Neural cell (in vitro differentiated cells): ENCODE data around the gene KRTDAP. TPM values are rescaled to one million over a fixed set of nuclear protein-coding genes. Genes with fewer than 3 reads are reported as not detected.

Source experiments
- H2AFZ ChIP-seq: fragments of 200-600, 300-800 bp; sonication (generic), shearing (Covaris generic); 2 replicates; pipeline ENCODE4 v1.6.0; 2014; ENCODE audit warnings: low read depth, mild to moderate bottlenecking, antibody characterized with exemption, low read length, moderate library complexity
- H3F3A ChIP-seq: fragments of 200-600 bp; shearing (Covaris generic); 2 replicates; pipeline ENCODE4 v1.6.1; 2016; ENCODE audit warnings: mild to moderate bottlenecking, moderate library complexity, mixed read lengths, antibody characterized with exemption, low read length; ENCODE audit not compliant: insufficient read depth, poor library complexity, severe bottlenecking
- H3K27ac ChIP-seq: fragments of 200-600, 300-800 bp; sonication (generic), shearing (Covaris generic); 2 replicates; pipeline ENCODE4 v1.5.1; 2014; ENCODE audit warnings: mild to moderate bottlenecking, low read length, moderate library complexity
- H3K27me3 ChIP-seq: fragments of 300-800, 200-600 bp; sonication (generic), shearing (Covaris generic); 2 replicates; pipeline ENCODE4 v1.6.0; 2014; ENCODE audit warnings: mild to moderate bottlenecking, low read depth, low read length, moderate library complexity; ENCODE audit not compliant: insufficient read depth
- H3K36me3 ChIP-seq: fragments of 300-800, 200-600 bp; sonication (generic), shearing (Covaris generic); 2 replicates; pipeline ENCODE4 v1.5.1; 2014; ENCODE audit warnings: mild to moderate bottlenecking, antibody characterized with exemption, low read length, moderate library complexity; ENCODE audit not compliant: insufficient read depth
- H3K4me2 ChIP-seq: fragments of 300-800, 200-600 bp; sonication (generic), shearing (Covaris generic); 2 replicates; pipeline ENCODE4 v1.6.0; 2014; ENCODE audit warnings: mild to moderate bottlenecking, low read length
- H3K4me3 ChIP-seq: fragments of 300-800, 200-600 bp; sonication (generic), shearing (Covaris generic); 2 replicates; pipeline ENCODE4 v1.5.1; 2014; ENCODE audit warnings: mild to moderate bottlenecking, low read length, moderate library complexity
- H3K79me2 ChIP-seq: fragments of 200-600 bp; shearing (Covaris generic); replicated peaks from 2 replicates; pipeline ENCODE4 v1.6.0; 2014; ENCODE audit warnings: mild to moderate bottlenecking, low read length, moderate library complexity; ENCODE audit not compliant: insufficient read depth
- H3K9ac ChIP-seq: fragments of 300-800, 200-600 bp; sonication (generic), shearing (Covaris generic); 2 replicates; pipeline ENCODE4 v1.6.1; 2016; ENCODE audit warnings: mild to moderate bottlenecking, low read length, mixed read lengths
- H3K9me2 ChIP-seq: fragments of 200-600 bp; shearing (Covaris generic); 2 replicates; pipeline ENCODE4 v1.6.1; 2016; ENCODE audit warnings: mild to moderate bottlenecking, low read length, mixed read lengths; ENCODE audit not compliant: insufficient read depth
- H3K9me3 ChIP-seq: fragments of 200-600, 300-800 bp; sonication (generic), shearing (Covaris generic); 2 replicates; pipeline ENCODE4 v1.6.1; 2016; ENCODE audit warnings: mild to moderate bottlenecking, mixed run types, low read length, moderate library complexity, mixed read lengths
- H4K20me1 ChIP-seq: fragments of 200-600 bp; shearing (Covaris generic); 2 replicates; pipeline ENCODE4 v1.6.1; 2016; ENCODE audit warnings: mild to moderate bottlenecking, mixed run types; ENCODE audit not compliant: insufficient read depth
- EP300 ChIP-seq: fragments of 450-650 bp; conservative IDR thresholded peaks from 2 replicates; pipeline ENCODE4 v1.6.1; 2014; ENCODE audit warnings: antibody characterized with exemption, mild to moderate bottlenecking, moderate library complexity; ENCODE audit not compliant: poor library complexity, severe bottlenecking
- EZH2 ChIP-seq: fragments of 200-600, 300-800 bp; shearing (Covaris generic), sonication (generic); IDR thresholded peaks from 2 replicates; pipeline ENCODE4 v1.6.1; 2014; ENCODE audit warnings: antibody characterized with exemption, low read length, borderline replicate concordance, mild to moderate bottlenecking; ENCODE audit not compliant: insufficient read depth, poor library complexity, severe bottlenecking
- MXI1 ChIP-seq: fragments of 450-650 bp; conservative IDR thresholded peaks from 2 replicates; pipeline ENCODE4 v1.6.1; 2014; ENCODE audit warnings: antibody characterized with exemption, mild to moderate bottlenecking; ENCODE audit not compliant: poor library complexity, severe bottlenecking
- POLR2AphosphoS5 ChIP-seq: IDR thresholded peaks from 2 replicates; pipeline ENCODE4 v1.6.1; 2012
- RAD21 ChIP-seq: fragments of 450-650 bp; conservative IDR thresholded peaks from 2 replicates; pipeline ENCODE4 v1.6.1; 2014; ENCODE audit warnings: antibody characterized with exemption, mild to moderate bottlenecking, moderate library complexity
- SMC3 ChIP-seq: fragments of 450-650 bp; conservative IDR thresholded peaks from 2 replicates; pipeline ENCODE4 v1.6.1; 2014; ENCODE audit warnings: antibody characterized with exemption, mild to moderate bottlenecking, moderate library complexity; ENCODE audit not compliant: poor library complexity
- TAF1 ChIP-seq: IDR thresholded peaks from 2 replicates; pipeline ENCODE4 v1.6.1; 2012; ENCODE audit warnings: low read depth
- polyA plus RNA-seq: library from polyadenylated mRNA; depleted of rRNA; stranded (reverse); fragments of >200 nt; gene quantifications from 2 replicates; pipeline ENCODE4 v1.2.3, GENCODE V29; 2014
- TF ChIP-seq, protein P1 (sequence below): fragments of 450-650 bp; IDR thresholded peaks from 2 replicates; pipeline ENCODE4 v1.5.1; 2014; ENCODE audit warnings: antibody characterized with exemption, mild to moderate bottlenecking, moderate library complexity; ENCODE audit not compliant: poor library complexity, severe bottlenecking
- TF ChIP-seq, protein P2 (sequence below): IDR thresholded peaks from 2 replicates; pipeline ENCODE4 v1.6.1; 2012; ENCODE audit warnings: borderline replicate concordance

The KRTDAP gene
- polyA plus RNA-seq, 1 donor from 2014 or later = not detected

DNA sequence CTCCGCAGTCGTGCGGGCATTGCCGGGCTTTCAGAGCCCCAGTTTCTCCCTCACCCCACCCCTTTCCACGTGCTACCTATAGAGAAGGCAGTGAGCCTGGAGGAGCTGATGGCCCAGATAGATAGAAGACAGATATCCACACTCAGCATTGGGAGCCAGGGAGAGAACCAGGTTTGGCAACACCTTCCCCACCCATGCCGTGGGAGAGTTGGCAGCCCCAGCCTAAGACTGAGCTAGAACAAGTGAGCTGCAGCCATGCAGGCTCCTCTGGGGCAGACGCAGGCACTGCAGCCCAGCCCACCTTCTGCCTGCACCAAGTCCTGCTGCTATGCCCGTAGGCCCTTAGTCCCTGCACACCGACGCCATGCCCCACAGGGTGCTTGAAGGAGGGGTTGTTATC, 10.3 kb upstream of the KRTDAP start:
- no peaks in the 10 kb centered on the region for H3K36me3 ChIP-seq

DNA sequence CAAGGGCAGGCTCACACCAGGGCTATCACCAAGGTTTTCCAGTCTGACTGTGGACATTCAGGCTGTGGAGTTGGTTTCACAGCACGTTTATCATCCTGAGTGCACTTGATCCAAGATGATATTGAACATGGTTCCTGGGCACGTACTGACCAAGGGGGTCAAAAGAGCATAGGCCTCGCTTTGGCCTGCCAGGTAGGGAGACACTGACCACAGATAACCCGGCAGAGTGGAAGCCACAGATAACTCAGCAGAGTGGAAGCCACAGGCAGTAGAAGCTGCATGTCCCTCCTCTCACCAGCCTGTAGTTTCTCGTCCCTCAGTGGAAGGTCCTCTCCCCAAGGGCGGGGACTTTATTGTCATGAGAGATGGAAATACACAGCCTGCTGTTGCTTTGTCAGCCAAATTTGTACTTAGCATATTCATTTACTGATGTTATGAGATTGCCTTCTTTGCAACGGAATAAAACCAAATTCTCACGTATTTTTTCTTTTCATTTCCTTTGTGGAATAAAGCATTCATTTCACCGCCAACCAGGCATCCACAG, 8.8 kb upstream of the KRTDAP start:
- Histone ChIP-seq H3K9ac (no peak overlapping the region), H3K9me3 (no peaks in the 10 kb centered on the region), H3K36me3 (no peaks in the 10 kb centered on the region), H3K27me3 (no peaks in the 10 kb centered on the region), H3K4me2 (no peak overlapping the region), H2AFZ (no peak overlapping the region), H3K27ac (no peak overlapping the region), H4K20me1 (no peaks in the 10 kb centered on the region), H3K79me2 (no peaks in the 10 kb centered on the region), H3F3A (no peaks in the 10 kb centered on the region), H3K4me3 (no peak overlapping the region), H3K9me2 (no peaks in the 10 kb centered on the region)
- no peak for TF ChIP-seq POLR2AphosphoS5
- TF ChIP-seq, protein P1, sequence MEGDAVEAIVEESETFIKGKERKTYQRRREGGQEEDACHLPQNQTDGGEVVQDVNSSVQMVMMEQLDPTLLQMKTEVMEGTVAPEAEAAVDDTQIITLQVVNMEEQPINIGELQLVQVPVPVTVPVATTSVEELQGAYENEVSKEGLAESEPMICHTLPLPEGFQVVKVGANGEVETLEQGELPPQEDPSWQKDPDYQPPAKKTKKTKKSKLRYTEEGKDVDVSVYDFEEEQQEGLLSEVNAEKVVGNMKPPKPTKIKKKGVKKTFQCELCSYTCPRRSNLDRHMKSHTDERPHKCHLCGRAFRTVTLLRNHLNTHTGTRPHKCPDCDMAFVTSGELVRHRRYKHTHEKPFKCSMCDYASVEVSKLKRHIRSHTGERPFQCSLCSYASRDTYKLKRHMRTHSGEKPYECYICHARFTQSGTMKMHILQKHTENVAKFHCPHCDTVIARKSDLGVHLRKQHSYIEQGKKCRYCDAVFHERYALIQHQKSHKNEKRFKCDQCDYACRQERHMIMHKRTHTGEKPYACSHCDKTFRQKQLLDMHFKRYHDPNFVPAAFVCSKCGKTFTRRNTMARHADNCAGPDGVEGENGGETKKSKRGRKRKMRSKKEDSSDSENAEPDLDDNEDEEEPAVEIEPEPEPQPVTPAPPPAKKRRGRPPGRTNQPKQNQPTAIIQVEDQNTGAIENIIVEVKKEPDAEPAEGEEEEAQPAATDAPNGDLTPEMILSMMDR = no peak
- no peak for TF ChIP-seq TAF1
- TF ChIP-seq, protein P2, sequence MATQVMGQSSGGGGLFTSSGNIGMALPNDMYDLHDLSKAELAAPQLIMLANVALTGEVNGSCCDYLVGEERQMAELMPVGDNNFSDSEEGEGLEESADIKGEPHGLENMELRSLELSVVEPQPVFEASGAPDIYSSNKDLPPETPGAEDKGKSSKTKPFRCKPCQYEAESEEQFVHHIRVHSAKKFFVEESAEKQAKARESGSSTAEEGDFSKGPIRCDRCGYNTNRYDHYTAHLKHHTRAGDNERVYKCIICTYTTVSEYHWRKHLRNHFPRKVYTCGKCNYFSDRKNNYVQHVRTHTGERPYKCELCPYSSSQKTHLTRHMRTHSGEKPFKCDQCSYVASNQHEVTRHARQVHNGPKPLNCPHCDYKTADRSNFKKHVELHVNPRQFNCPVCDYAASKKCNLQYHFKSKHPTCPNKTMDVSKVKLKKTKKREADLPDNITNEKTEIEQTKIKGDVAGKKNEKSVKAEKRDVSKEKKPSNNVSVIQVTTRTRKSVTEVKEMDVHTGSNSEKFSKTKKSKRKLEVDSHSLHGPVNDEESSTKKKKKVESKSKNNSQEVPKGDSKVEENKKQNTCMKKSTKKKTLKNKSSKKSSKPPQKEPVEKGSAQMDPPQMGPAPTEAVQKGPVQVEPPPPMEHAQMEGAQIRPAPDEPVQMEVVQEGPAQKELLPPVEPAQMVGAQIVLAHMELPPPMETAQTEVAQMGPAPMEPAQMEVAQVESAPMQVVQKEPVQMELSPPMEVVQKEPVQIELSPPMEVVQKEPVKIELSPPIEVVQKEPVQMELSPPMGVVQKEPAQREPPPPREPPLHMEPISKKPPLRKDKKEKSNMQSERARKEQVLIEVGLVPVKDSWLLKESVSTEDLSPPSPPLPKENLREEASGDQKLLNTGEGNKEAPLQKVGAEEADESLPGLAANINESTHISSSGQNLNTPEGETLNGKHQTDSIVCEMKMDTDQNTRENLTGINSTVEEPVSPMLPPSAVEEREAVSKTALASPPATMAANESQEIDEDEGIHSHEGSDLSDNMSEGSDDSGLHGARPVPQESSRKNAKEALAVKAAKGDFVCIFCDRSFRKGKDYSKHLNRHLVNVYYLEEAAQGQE = no peak
- no peak for TF ChIP-seq SMC3
- TF ChIP-seq EP300 = no peak

More for the DNA sequence above, 10.3 kb upstream of the KRTDAP start:
- Histone ChIP-seq H3K9me3 (no peaks in the 10 kb centered on the region), H2AFZ (no peak overlapping the region), H3K27me3 (no peaks in the 10 kb centered on the region), H3K4me3 (no peak overlapping the region), H3K4me2 (no peak overlapping the region), H3K9ac (no peak overlapping the region), H3F3A (no peaks in the 10 kb centered on the region), H3K79me2 (no peaks in the 10 kb centered on the region), H3K9me2 (no peaks in the 10 kb centered on the region), H4K20me1 (no peaks in the 10 kb centered on the region), H3K27ac (no peak overlapping the region)
- TF ChIP-seq MXI1 = no peak

DNA sequence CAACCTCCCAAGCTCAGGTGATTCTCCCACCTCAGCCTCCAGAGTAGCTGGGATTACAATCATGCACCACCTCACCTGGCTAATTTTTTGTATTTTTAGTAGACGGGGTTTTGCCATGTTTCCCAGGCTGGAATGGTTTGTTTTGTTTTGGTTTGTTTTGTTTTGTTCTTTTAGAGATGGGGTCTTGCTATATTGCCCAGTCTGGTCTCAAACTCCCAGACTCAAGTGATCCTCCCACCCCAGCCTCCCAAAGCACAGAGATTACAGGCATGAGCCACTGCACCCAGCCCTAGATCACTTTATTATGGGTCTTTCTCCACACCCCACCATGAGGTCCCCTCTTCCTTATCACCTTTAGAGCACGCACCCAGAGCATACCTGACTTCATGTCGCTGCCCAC, 8.0 kb upstream of the KRTDAP start:
- no peaks in the 10 kb centered on the region for H4K20me1 ChIP-seq
- TF ChIP-seq, protein P2 = no peak
- TF ChIP-seq MXI1 (no peak), RAD21 (no peak), SMC3 (no peak), TAF1 (no peak), EZH2 (no peak), POLR2AphosphoS5 (no peak), EP300 (no peak)
- TF ChIP-seq, protein P1 = no peak
- H3K79me2 ChIP-seq = no peaks in the 10 kb centered on the region
- H3F3A ChIP-seq = no peaks in the 10 kb centered on the region
- H2AFZ ChIP-seq = no peak overlapping the region
- no peaks in the 10 kb centered on the region for H3K27me3 ChIP-seq
- H3K9ac ChIP-seq = no peak overlapping the region
- no peaks in the 10 kb centered on the region for H3K9me3 ChIP-seq
- H3K9me2 ChIP-seq = no peaks in the 10 kb centered on the region
- H3K27ac ChIP-seq = no peak overlapping the region
- no peak overlapping the region for H3K4me2 ChIP-seq
- no peaks in the 10 kb centered on the region for H3K36me3 ChIP-seq
- no peak overlapping the region for H3K4me3 ChIP-seq
